ENCODE measurements around the gene ASB10.
A peak's percentile ranks its signal among the peaks of the same experiment; 100 is the strongest.

The ASB10 gene

DNA sequence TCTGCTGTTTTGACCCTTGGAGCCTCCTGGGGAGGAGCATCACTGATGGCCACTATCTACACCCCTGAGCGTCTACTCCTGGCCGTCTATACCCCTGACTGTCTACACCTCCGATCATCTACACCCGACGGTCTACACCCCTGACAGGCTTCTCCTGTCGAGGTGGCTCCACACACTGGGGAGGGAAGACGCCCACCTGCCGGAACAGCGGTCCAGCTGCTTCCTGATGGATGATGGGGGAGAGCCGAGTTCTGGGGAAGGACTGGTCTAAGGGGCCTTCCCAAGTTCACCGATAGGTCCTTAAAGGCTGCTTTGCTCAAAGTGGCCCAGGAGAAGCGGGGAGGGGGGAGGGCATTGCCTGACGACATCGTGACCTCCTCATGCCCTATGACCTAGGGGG is 58.9 kb downstream of the ASB10 start:
- Histone ChIP-seq H3K4me1 (ENCODE audit: control insufficient read depth, insufficient read depth, low read length, poor library complexity, severe bottlenecking) (peaks cover 14% of the 10 kb centered on the region), H3K36me3 (ENCODE audit: control insufficient read depth, insufficient read depth, low read length) (peaks cover 84% of the 10 kb centered on the region)

DNA sequence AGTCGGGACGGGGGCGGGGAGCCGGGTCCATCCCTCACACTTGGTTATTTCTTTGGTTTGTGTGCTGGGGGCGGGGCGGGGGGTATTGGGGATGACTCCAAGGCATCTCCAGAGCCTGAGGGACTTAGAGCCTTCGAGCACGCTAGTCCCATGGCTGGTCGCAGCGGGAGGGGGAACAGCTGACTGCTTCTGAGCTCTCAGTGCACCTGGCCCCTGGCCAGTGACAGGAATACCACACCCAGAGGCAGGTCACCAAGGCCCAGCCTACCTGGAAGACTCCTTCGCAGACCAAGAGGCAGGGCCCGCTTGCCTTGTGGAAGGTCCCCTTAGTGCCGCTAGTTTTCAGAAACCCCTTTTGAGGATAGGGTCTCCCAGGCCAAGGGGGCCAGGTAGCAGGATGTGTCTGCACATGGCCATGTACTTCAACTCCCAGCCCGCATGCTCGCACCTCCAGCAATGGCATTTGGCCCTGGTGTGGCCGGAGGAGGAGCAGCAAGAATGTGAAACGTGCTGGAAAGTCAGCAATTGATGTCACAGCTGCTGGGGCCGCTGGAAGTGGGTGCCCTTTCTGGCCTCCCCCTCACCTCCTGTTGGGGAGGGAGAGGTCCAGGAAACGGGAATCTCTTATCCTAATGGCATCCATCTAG is 60.4 kb downstream of the ASB10 start:
- H3K36me3 ChIP-seq (ENCODE audit: control insufficient read depth, insufficient read depth, low read length) = peaks cover 69% of the 10 kb centered on the region
- H3K4me1 ChIP-seq (ENCODE audit: control insufficient read depth, insufficient read depth, low read length, poor library complexity, severe bottlenecking) = peaks cover 14% of the 10 kb centered on the region
- WGBS, 2 experiments (ENCODE audit: insufficient coverage in 2 of 2) = 54 to 70% methylated on average over 11 to 14 of the region's 19 CpGs
- no peak overlapping the region for H3K27ac ChIP-seq (ENCODE audit: low read depth, low read length, severe bottlenecking)
- H3K4me3 ChIP-seq (ENCODE audit: extremely low read depth, insufficient read depth, low read length, poor library complexity, severe bottlenecking) = no peak overlapping the region
- no peaks in the 10 kb centered on the region for H3K9me3 ChIP-seq (ENCODE audit: control insufficient read depth, low read length)

More for the DNA sequence above, 58.9 kb downstream of the ASB10 start:
- 88% methylated on average over 9 to 13 of the region's 14 CpGs for WGBS, 2 experiments (ENCODE audit: insufficient coverage in 2 of 2)
- Histone ChIP-seq H3K9me3 (ENCODE audit: control insufficient read depth, low read length) (no peaks in the 10 kb centered on the region), H3K27ac (ENCODE audit: low read depth, low read length, severe bottlenecking) (no peak overlapping the region), H3K4me3 (ENCODE audit: extremely low read depth, insufficient read depth, low read length, poor library complexity, severe bottlenecking) (no peak overlapping the region)

DNA sequence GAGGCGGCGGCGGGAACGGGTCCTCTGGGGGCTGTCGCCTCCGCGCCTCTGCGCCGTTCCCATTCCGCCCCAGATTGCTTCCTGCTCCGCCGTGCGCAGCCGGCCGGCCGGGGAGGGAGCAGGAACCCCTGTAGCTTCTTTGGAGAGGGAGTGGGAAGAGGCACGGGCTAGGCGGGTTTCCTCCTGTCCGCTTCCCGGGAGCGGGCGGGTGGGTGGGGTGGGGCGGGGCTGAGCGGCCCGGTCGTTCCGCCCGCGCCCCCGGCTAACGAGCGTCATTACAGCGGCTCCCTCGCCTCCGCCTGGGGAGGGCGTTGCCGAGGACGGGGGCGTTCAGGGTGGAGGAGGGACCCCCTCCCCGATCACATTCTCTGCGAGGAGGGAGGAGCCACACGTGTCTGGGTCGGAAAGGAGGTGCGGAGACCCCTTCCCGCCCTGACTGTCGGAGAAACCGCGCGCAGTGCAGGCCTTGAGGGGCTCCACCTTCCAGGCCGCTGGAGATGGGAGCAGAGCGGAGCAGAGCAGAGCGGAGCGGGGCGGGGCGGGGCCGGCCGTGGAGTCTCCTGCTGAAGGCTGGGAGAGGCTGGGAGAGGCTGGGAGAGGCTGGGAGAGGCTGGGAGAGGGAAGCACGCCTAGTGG is 61.1 kb downstream of the ASB10 start:
- H3K27ac ChIP-seq (ENCODE audit: low read depth, low read length, severe bottlenecking) = peak overlapping the region; percentile 29
- H3K9me3 ChIP-seq (ENCODE audit: control insufficient read depth, low read length) = no peaks in the 10 kb centered on the region
- WGBS, 2 experiments (ENCODE audit: insufficient coverage in 2 of 2) = 3 to 7% methylated on average over 15 to 19 of the region's 58 CpGs
- peak overlapping the region; percentile 22 for H3K4me3 ChIP-seq (ENCODE audit: extremely low read depth, insufficient read depth, low read length, poor library complexity, severe bottlenecking)
- peaks cover 14% of the 10 kb centered on the region for H3K4me1 ChIP-seq (ENCODE audit: control insufficient read depth, insufficient read depth, low read length, poor library complexity, severe bottlenecking)
- peaks cover 65% of the 10 kb centered on the region for H3K36me3 ChIP-seq (ENCODE audit: control insufficient read depth, insufficient read depth, low read length)

All from mesodermal cell (in vitro differentiated cells).